HEK293T (cell line): ENCODE results near the gene TCERG1L.
"Not testable (repeated sequence)": the region's sequence is repeated elsewhere in the genome, so short reads cannot be mapped to it uniquely, and the experiment has no call there.

ENCODE experiments used
- CTCF ChIA-PET: fragments of 350-600 bp; formaldehyde crosslinking; extraction: SDS; loops from one replicate; lab custom pipeline; 2021; ENCODE audit warnings: antibody characterized with exemption, inconsistent platforms; lab: Yijun Ruan, JAX
- POLR2A ChIA-PET: fragments of 350-600 bp; formaldehyde crosslinking; extraction: SDS; loops from one replicate; lab custom pipeline; 2020; ENCODE audit warnings: antibody characterized with exemption, inconsistent platforms; lab: Yijun Ruan, JAX
- DNase-seq: peaks from one replicate; pipeline ENCODE4 v3.0.0; 2012; ENCODE audit warnings: mixed read lengths; ENCODE audit errors: extremely low spot score
- ARNT ChIP-seq: fragments of 450-650 bp; IDR thresholded peaks from 2 replicates; pipeline ENCODE4 v1.6.1; 2017; ENCODE audit warnings: mild to moderate bottlenecking
- BHLHE40 ChIP-seq: fragments of 450-650 bp; IDR thresholded peaks from 2 replicates; pipeline ENCODE4 v1.6.1; 2016; ENCODE audit warnings: mild to moderate bottlenecking, moderate library complexity, borderline replicate concordance
- CTBP1 ChIP-seq: fragments of 450-650 bp; IDR thresholded peaks from 2 replicates; pipeline ENCODE4 v1.6.1; 2016; ENCODE audit warnings: borderline replicate concordance
- ELF4 ChIP-seq: fragments of 450-650 bp; IDR thresholded peaks from 2 replicates; pipeline ENCODE4 v1.6.1; 2017; ENCODE audit warnings: antibody characterized with exemption
- FOXA1 ChIP-seq: fragments of 450-650 bp; IDR thresholded peaks from 2 replicates; pipeline ENCODE4 v1.6.1; 2016; ENCODE audit warnings: mild to moderate bottlenecking
- FOXK2 ChIP-seq: fragments of 450-650 bp; IDR thresholded peaks from 2 replicates; pipeline ENCODE4 v1.6.1; 2016; ENCODE audit warnings: mild to moderate bottlenecking
- FOXM1 ChIP-seq: fragments of 450-650 bp; IDR thresholded peaks from 2 replicates; pipeline ENCODE4 v1.6.1; 2017; ENCODE audit warnings: mild to moderate bottlenecking, borderline replicate concordance
- HDGF ChIP-seq: fragments of 450-650 bp; IDR thresholded peaks from 2 replicates; pipeline ENCODE4 v1.6.1; 2017; ENCODE audit warnings: antibody characterized with exemption, borderline replicate concordance
- L3MBTL2 ChIP-seq: fragments of 450-650 bp; conservative IDR thresholded peaks from 2 replicates; pipeline ENCODE4 v1.6.1; 2016; ENCODE audit warnings: mild to moderate bottlenecking
- LEF1 ChIP-seq: fragments of 450-650 bp; IDR thresholded peaks from 2 replicates; pipeline ENCODE4 v1.6.1; 2017; ENCODE audit warnings: mild to moderate bottlenecking, borderline replicate concordance
- NFRKB ChIP-seq: fragments of 450-650 bp; IDR thresholded peaks from 2 replicates; pipeline ENCODE4 v1.6.1; 2016; ENCODE audit warnings: mild to moderate bottlenecking, moderate library complexity
- SP1 ChIP-seq: fragments of 450-650 bp; IDR thresholded peaks from 2 replicates; pipeline ENCODE4 v1.6.1; 2017
- SUZ12 ChIP-seq: fragments of 450-650 bp; IDR thresholded peaks from 2 replicates; pipeline ENCODE4 v1.6.1; 2016; ENCODE audit warnings: mild to moderate bottlenecking
- TARDBP ChIP-seq: fragments of 450-650 bp; IDR thresholded peaks from 2 replicates; pipeline ENCODE4 v1.6.1; 2016
- ZNF384 ChIP-seq: fragments of 450-650 bp; IDR thresholded peaks from 2 replicates; pipeline ENCODE4 v1.6.1; 2016
- TF ChIP-seq, protein P1 (sequence below): fragments of 450-650 bp; IDR thresholded peaks from 2 replicates; pipeline ENCODE4 v1.6.1; 2016

Gene TCERG1L

GRCh38 chr10:131079314-131079713 is 232.2 kb downstream of the TCERG1L start:
- no peak for DNase-seq
- TF ChIP-seq SP1 (no peak), ELF4 (no peak), FOXA1 (no peak), ZNF384 (no peak), TARDBP (no peak), NFRKB (no peak)
- ChIA-PET CTCF (no interaction called here), POLR2A (no interaction called here)

GRCh38 chr10:131078882-131079280 is 232.6 kb downstream of the TCERG1L start:
- POLR2A ChIA-PET, DNase-seq, CTCF ChIA-PET: not testable (repeated sequence)

GRCh38 chr10:131078131-131078881 is 233.2 kb downstream of the TCERG1L start:
- ChIA-PET POLR2A (no interaction called here), CTCF (no interaction called here)
- TF ChIP-seq SP1 = no peak
- no peak for TF ChIP-seq LEF1
- no peak for TF ChIP-seq CTBP1
- TF ChIP-seq ZNF384 = no peak
- TF ChIP-seq SUZ12 = no peak
- TF ChIP-seq NFRKB = no peak
- no peak for TF ChIP-seq BHLHE40
- no peak for TF ChIP-seq HDGF
- TF ChIP-seq TARDBP = no peak
- TF ChIP-seq FOXM1 = no peak
- TF ChIP-seq ELF4 = no peak
- TF ChIP-seq, protein P1, sequence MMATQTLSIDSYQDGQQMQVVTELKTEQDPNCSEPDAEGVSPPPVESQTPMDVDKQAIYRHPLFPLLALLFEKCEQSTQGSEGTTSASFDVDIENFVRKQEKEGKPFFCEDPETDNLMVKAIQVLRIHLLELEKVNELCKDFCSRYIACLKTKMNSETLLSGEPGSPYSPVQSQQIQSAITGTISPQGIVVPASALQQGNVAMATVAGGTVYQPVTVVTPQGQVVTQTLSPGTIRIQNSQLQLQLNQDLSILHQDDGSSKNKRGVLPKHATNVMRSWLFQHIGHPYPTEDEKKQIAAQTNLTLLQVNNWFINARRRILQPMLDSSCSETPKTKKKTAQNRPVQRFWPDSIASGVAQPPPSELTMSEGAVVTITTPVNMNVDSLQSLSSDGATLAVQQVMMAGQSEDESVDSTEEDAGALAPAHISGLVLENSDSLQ = no peak
- TF ChIP-seq FOXK2 = no peak
- no peak for TF ChIP-seq L3MBTL2
- no peak for TF ChIP-seq FOXA1
- no peak for TF ChIP-seq ARNT
- no peak for DNase-seq

DNA sequence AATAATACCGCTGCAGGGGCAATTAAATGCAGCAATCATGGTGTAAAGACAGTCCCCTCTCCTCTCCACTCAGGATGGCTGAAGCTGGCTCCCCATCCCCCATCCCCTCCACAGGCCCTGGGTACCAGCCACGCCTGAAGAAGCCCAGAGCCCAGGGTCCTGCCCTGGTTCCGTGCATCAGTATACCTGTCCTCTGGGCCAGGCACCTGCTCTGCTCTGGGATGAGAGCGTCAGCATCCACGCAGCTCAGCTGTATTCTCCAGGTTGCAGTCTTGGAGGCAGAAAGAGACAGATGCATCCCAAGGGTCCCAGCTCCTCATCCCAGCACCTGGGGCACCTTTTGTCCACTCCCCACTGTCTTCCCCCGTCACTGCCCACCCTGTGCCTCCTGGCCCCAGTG is 233.8 kb downstream of the TCERG1L start:
- ChIA-PET POLR2A (no interaction called here), CTCF (no interaction called here)
- no peak for DNase-seq
- no peak for TF ChIP-seq FOXM1
- TF ChIP-seq, protein P1 = no peak
- TF ChIP-seq SP1 = no peak
- TF ChIP-seq SUZ12 = no peak
- no peak for TF ChIP-seq CTBP1

DNA sequence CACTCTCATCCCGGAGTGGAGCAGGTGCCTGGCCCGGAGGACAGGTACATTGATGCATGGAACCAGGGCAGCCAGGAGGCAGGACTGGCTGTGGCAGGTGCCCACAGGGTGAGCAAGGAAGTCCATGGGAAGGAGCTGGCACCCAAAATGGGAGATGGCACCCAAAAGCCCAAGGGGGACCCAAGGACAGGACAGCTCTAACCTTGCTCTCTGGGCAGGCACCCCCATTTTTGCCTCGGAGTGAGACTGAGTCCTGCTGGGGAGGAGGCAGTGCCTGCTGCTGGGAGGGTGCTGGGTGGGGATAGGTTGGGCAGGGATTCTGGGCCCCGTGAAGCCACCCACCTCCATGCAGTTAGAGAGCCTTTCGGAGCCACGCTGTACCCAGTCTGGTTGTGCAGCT is 234.5 kb downstream of the TCERG1L start:
- ChIA-PET POLR2A (no interaction called here), CTCF (no interaction called here)
- DNase-seq = no peak
- TF ChIP-seq NFRKB = no peak
- TF ChIP-seq FOXM1 = no peak
- no peak for TF ChIP-seq SUZ12

DNA sequence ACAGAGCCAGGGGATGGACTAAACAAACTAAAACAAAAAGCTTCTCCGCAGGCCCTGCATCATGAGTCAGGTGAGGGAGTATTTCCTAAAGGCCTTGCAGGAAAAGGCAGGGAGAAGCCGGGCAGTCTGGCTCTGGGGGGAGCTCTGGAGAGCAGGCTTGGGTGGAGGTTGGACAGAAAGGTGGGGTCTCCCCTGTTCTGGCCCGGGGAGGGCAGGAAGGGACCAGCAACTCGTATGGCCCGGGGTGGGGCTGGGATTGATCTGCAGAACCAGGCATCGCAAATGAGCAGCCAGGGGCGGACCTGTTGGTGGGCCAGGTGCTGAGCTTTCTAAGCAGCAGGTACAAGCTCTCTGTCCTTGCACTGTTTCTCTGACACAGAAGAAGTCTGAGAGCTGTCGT is 235.2 kb downstream of the TCERG1L start:
- ChIA-PET POLR2A (no interaction called here), CTCF (no interaction called here)
- no peak for DNase-seq
- TF ChIP-seq SUZ12 = no peak
- TF ChIP-seq ELF4 = no peak

DNA sequence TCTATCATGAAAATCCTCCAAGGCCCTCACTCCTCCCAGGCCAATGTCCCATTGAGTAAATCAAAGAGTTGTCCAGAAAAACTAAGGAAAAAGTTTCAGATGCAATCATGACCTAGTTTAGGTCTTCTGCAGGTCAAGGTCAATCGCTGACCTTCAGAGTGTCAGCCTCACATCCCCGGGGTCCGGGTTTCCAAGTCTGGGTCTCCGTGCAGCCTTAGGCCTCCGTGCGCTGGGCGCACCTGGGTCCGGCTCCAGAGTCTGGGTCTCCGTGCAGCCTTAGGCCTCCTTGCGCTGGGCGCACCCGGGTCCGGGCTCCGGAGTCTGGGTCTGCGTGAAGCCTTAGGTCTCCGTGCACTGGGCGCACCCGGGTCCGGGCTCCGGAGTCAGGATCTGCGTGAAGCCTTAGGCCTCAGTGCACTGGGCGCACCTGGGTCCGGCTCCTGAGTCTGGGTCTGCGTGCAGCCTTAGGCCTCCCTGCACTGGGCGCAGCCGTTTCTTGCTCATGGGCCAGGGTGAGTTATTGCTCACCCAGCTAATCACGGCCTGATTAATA is 236.2 kb downstream of the TCERG1L start:
- CTCF ChIA-PET = no interaction called here
- DNase-seq = no peak
- no peak for TF ChIP-seq FOXK2
- no peak for TF ChIP-seq LEF1
- no peak for TF ChIP-seq HDGF
- no peak for TF ChIP-seq ARNT
- POLR2A ChIA-PET = no interaction called here

- ChIA-PET POLR2A (no interaction called here), CTCF (no interaction called here)
- no peak for DNase-seq
- TF ChIP-seq LEF1 (no peak), L3MBTL2 (no peak), NFRKB (no peak), FOXK2 (no peak), SUZ12 (no peak), BHLHE40 (no peak), SP1 (no peak)
Measured at GRCh38 chr10:131074682-131075081, 236.8 kb downstream of the TCERG1L start.
